Fibroblast of villous mesenchyme (primary cell): ENCODE data around the gene SNAPC1. TPM values are rescaled to one million over a fixed set of nuclear protein-coding genes. Genes with fewer than 3 reads are reported as not detected.

Source experiments
- DNase-seq: peaks from one replicate; pipeline ENCODE4 v3.0.0-alpha.2; 2010; ENCODE audit warnings: low read depth
- H3K4me3 ChIP-seq: 2 replicates; pipeline ENCODE4 v1.5.1; 2011; ENCODE audit warnings: low read depth, mild to moderate bottlenecking, low read length
- CTCF ChIP-seq: IDR thresholded peaks from 2 replicates; pipeline ENCODE4 v1.5.1; 2012; ENCODE audit warnings: low read depth, mild to moderate bottlenecking, low read length; ENCODE audit not compliant: insufficient read depth
- total RNA-seq: library from RNA; depleted of rRNA; stranded (reverse); fragments of >200 nt; gene quantifications from 2 replicates; pipeline ENCODE4 v1.2.3, GENCODE V29; 2012

Gene SNAPC1
- total RNA-seq, 1 donor: 27.2 TPM

GRCh38 chr14:61802010-61802568 is 39.9 kb downstream of the SNAPC1 start:
- no peak overlapping the region for H3K4me3 ChIP-seq
- TF ChIP-seq CTCF: no peak
- no peak for DNase-seq

GRCh38 chr14:61803755-61804154 is 41.5 kb downstream of the SNAPC1 start:
- no peak overlapping the region for H3K4me3 ChIP-seq
- no peak for TF ChIP-seq CTCF
- no peak for DNase-seq

GRCh38 chr14:61805451-61805850 is 43.2 kb downstream of the SNAPC1 start:
- no peak for TF ChIP-seq CTCF
- H3K4me3 ChIP-seq: no peak overlapping the region
- DNase-seq: no peak

GRCh38 chr14:61811882-61812346 is 49.7 kb downstream of the SNAPC1 start:
- no peak for DNase-seq
- no peak for TF ChIP-seq CTCF
- peak overlapping the region; percentile 30 for H3K4me3 ChIP-seq

GRCh38 chr14:61812347-61813095 is 50.3 kb downstream of the SNAPC1 start, which contains the start of gene SYT16:
Gene SYT16 (plus strand): TSS chr14:61812703.
- H3K4me3 ChIP-seq: peak within 1 kb of the TSS; percentile 53
- DNase-seq: no peak
- no peak for TF ChIP-seq CTCF

GRCh38 chr14:61813096-61813606 is 50.9 kb downstream of the SNAPC1 start:
- peak overlapping the region; percentile 53 for H3K4me3 ChIP-seq
- no peak for TF ChIP-seq CTCF
- DNase-seq: no peak

GRCh38 chr14:61822458-61822857 is 60.2 kb downstream of the SNAPC1 start:
- DNase-seq: no peak
- no peak overlapping the region for H3K4me3 ChIP-seq
- no peak for TF ChIP-seq CTCF
